CD4-positive, alpha-beta memory T cell (primary cell): Measurements from ENCODE around the gene CLEC18B. TPM values are rescaled to one million over a fixed set of nuclear protein-coding genes. Genes with fewer than 3 reads are reported as not detected.
"Not testable (repeated sequence)": the region's sequence is repeated elsewhere in the genome, so short reads cannot be mapped to it uniquely, and the experiment has no call there.

Experiments
- CTCF ChIA-PET: fragments of 350-600 bp; sonication (Branson Sonifier 250); formaldehyde crosslinking; loops from one replicate; lab custom pipeline; 2021; ENCODE audit warnings: inconsistent platforms; ENCODE audit not compliant: partially characterized antibody; lab: Charles Lee
- POLR2A ChIA-PET: fragments of 350-600 bp; sonication (Branson Sonifier 250); formaldehyde crosslinking; loops from one replicate; lab custom pipeline; 2021; ENCODE audit not compliant: partially characterized antibody; lab: Charles Lee
- DNase-seq, 5 donors: peaks; one replicate each; pipeline versions ENCODE4 v3.0.0 to v3.0.0-alpha.2; 2020 to 2022; ENCODE audit warnings: mixed read lengths in 1 of 5
- H3K27ac ChIP-seq: one replicate; pipeline ENCODE4 v1.7.0; 2013; ENCODE audit warnings: low read depth, low read length
- H3K27me3 ChIP-seq: 2 replicates; pipeline ENCODE4 v1.7.0; 2013; ENCODE audit warnings: mild to moderate bottlenecking, low read length, moderate library complexity; ENCODE audit not compliant: insufficient read depth
- H3K36me3 ChIP-seq: 2 replicates; pipeline ENCODE4 v1.7.0; 2013; ENCODE audit warnings: mild to moderate bottlenecking, low read length, moderate library complexity; ENCODE audit not compliant: insufficient read depth
- H3K4me1 ChIP-seq: 2 replicates; pipeline ENCODE4 v1.7.0; 2013; ENCODE audit warnings: mild to moderate bottlenecking, low read length, moderate library complexity; ENCODE audit not compliant: insufficient read depth
- H3K4me3 ChIP-seq, 2 donors: one replicate each; pipeline ENCODE4 v1.7.0; 2013; ENCODE audit warnings: low read length in 2 of 2, mild to moderate bottlenecking in 1 of 2
- H3K9me3 ChIP-seq, 2 donors: one replicate each; pipeline ENCODE4 v1.7.0; 2013; ENCODE audit warnings: low read length in 2 of 2, control low read depth in 1 of 2; ENCODE audit not compliant: control insufficient read depth in 1 of 2
- H3K27ac Mint-ChIP-seq, 7 donors: one replicate each; pipeline ENCODE4 v1.8.0; 2020 to 2021; ENCODE audit warnings: mixed read lengths in 7 of 7, mild to moderate bottlenecking in 6 of 7, inconsistent platforms in 3 of 7, moderate library complexity in 3 of 7
- H3K27me3 Mint-ChIP-seq, 2 donors: one replicate each; pipeline ENCODE4 v1.8.0; 2020 to 2021; ENCODE audit warnings: mixed read lengths in 2 of 2
- H3K36me3 Mint-ChIP-seq, 2 donors: one replicate each; pipeline ENCODE4 v1.8.0; 2020 to 2021; ENCODE audit warnings: mixed read lengths in 2 of 2, inconsistent platforms in 1 of 2, mild to moderate bottlenecking in 1 of 2
- H3K4me1 Mint-ChIP-seq, 4 donors: one replicate each; pipeline ENCODE4 v1.8.0; 2020 to 2021; ENCODE audit warnings: mixed read lengths in 4 of 4, mild to moderate bottlenecking in 1 of 4
- H3K4me3 Mint-ChIP-seq, 8 donors: one replicate each; pipeline ENCODE4 v1.8.0; 2020 to 2021; ENCODE audit warnings: mixed read lengths in 8 of 8, mild to moderate bottlenecking in 7 of 8, moderate library complexity in 6 of 8, inconsistent platforms in 3 of 8
- H3K9me3 Mint-ChIP-seq, 8 donors: one replicate each; pipeline ENCODE4 v1.8.0; 2020 to 2021; ENCODE audit warnings: mixed read lengths in 8 of 8, mild to moderate bottlenecking in 5 of 8, inconsistent platforms in 3 of 8, moderate library complexity in 1 of 8
- intact Hi-C: fragments of 100-400 bp; cut with micrococcal nuclease; formaldehyde crosslinking; loops from one replicate; pipeline ENCODE4 v1.15.1; 2023
- polyA plus RNA-seq, 2 donors: library from polyadenylated mRNA; unstranded; fragments of 300-500 nt; fragmentation: Illumina TruSeq; gene quantifications; one replicate each; pipeline ENCODE4 v1.2.3, GENCODE V29; 2021
- total RNA-seq, 2 experiments: library from RNA; stranded (reverse); gene quantifications; one replicate each; pipeline ENCODE4 v1.2.3, GENCODE V29; 2021

Gene CLEC18B
- total RNA-seq: 1 to 10 TPM; 1.3 to 3.1 TPM
- not detected for polyA plus RNA-seq

DNA sequence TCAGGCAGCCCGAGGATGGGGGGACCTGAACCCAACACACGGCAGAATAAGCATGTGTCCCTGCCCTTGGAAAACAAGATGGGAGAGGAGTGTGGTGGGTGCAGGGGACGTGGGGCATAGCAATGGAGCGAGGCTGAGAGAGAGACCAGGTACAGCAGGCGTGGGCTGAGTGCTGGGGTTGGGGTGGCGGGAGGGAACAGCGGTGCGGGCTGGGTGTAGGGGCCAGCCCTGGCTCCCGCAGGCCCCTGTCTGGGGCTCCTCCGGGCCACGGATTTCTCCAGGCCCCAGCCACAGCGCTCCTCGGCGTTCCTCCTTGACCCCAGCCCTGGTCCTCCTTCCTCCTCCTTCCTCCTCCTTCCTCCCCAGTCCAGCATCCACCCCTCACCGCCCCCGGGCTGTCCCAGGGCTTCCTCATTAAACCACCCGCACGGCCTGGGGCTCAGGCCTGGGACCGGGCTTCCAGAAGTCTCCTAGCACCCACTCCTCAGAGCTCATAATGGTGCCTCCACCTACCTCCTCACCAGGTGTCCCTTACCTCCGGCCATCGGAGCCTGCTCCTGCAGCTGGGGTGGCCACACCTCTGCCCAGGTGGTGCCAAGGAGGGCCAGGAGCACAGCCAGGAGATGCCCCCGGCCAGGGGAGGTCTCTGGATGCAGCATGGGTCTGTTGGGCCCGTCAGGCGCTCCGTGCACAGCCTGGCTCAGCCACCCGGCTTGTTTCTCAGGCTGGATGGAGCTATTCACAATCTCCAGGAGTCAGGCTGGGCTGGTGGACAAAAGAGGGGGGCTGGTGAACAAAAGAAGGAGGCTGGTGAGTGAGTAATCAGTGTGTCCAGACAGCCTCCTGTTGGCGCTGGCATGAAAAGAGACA, at the start of gene CLEC18B:
Gene CLEC18B (minus strand): TSS at position 867 of the 870 bp plus-strand sequence. CDS start 208 bp downstream, at position 659.
- H3K36me3 ChIP-seq, H3K27ac ChIP-seq, H3K36me3 Mint-ChIP-seq, CTCF ChIA-PET, H3K9me3 ChIP-seq, POLR2A ChIA-PET, H3K27ac Mint-ChIP-seq, H3K4me3 Mint-ChIP-seq, intact Hi-C loops, H3K9me3 Mint-ChIP-seq, H3K4me3 ChIP-seq, H3K4me1 ChIP-seq, DNase-seq, H3K27me3 Mint-ChIP-seq, H3K27me3 ChIP-seq, H3K4me1 Mint-ChIP-seq: not testable (repeated sequence)

DNA sequence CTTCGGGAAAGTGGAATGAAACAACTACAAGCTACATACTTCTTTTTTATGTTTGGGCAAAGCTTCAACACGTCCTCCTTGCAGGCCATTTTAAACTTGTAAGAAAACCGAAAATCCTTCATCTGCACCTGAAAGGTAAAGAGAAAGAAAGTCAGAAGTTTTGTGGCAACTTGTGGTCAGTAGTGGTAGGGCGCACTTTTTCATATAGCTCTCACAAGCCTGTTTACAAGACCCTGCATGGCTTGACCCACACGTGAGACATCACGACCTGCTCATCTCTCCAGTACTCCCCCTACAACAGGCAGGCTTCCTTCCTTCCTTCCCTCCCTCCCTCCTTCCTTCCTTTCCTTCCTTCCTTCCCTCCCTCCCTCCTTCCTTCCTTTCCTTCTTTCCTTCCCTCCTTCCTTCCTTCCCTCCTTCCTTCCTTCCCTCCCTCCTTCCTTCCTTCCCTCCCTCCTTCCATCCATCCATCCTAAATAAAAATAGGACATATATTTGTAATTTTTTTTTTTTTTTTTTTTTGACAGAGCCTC, 48.7 kb upstream of the CLEC18B start:
- DNase-seq: no peak
- peaks cover 20% of the 10 kb centered on the region for H3K4me1 ChIP-seq
- H3K9me3 Mint-ChIP-seq: no peaks in the 10 kb centered on the region
- POLR2A ChIA-PET: no interaction called here
- peak overlapping the region in 4 of 7 donors; percentile 41 to 75 (median 46) for H3K27ac Mint-ChIP-seq
- intact Hi-C loops: loop anchor here (5.0 kb wide), 1 partner anchor 152 kb away; no protein-coding TSS in a partner anchor
- H3K4me3 ChIP-seq: no peak overlapping the region
- H3K4me1 Mint-ChIP-seq: peaks cover 17 to 33% (median 21%) of the 10 kb centered on the region in 4 donors
- H3K27me3 ChIP-seq: no peaks in the 10 kb centered on the region
- no peak overlapping the region for H3K27ac ChIP-seq
- H3K27me3 Mint-ChIP-seq: no peaks in the 10 kb centered on the region
- no peak overlapping the region for H3K4me3 Mint-ChIP-seq
- CTCF ChIA-PET: interaction anchor here (2.5 kb wide), 1 partner anchor 153 kb away, joined by 10 read pairs; no protein-coding TSS in a partner anchor
- peaks cover 86% of the 10 kb centered on the region for H3K36me3 ChIP-seq
- no peaks in the 10 kb centered on the region for H3K9me3 ChIP-seq
- peaks cover 67 to 85% of the 10 kb centered on the region in 2 donors for H3K36me3 Mint-ChIP-seq

DNA sequence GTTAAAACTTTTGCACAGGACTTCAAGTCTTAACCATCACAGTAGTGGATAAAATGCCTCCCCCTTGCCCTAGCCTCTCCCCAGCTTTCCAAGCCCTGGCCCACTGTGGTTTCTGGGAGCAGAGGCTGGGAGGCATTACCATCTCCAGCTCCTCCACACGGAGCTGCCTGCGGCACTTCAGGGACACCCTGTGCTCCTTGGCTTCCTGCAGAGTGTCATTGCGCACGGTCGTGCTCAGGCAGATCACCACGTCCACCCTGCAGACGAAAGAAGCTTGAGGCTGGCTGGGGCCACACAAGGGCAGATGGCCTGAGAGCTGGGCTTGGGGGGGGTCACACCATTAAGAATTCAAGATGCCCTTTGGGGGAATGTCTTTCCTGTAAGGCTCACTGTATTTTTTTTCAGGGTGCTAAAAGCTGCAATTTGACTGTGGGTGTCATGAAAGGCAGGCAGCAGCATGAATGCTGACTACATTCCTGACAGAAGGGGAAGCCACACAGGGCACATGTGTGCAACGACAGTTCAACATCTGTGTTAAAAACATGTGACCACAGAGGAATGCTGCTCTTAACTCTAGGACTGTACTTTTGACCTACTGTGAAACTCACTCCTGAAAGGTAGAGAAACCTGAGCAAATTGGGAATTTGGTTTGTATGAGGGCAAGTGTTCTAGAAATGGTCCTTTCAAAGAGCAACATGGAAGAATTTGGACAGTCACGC, 47.7 kb upstream of the CLEC18B start:
- intact Hi-C loops: loop anchor here (5.0 kb wide), 1 partner anchor 153 kb away; no protein-coding TSS in a partner anchor
- H3K4me3 ChIP-seq: no peak overlapping the region
- no peak for DNase-seq
- H3K4me1 ChIP-seq: peaks cover 20% of the 10 kb centered on the region
- H3K9me3 Mint-ChIP-seq: no peaks in the 10 kb centered on the region
- peaks cover 68 to 85% of the 10 kb centered on the region in 2 donors for H3K36me3 Mint-ChIP-seq
- peaks cover 17 to 33% (median 21%) of the 10 kb centered on the region in 4 donors for H3K4me1 Mint-ChIP-seq
- H3K27me3 Mint-ChIP-seq: no peaks in the 10 kb centered on the region
- H3K36me3 ChIP-seq: peaks cover 84% of the 10 kb centered on the region
- H3K27ac ChIP-seq: no peak overlapping the region
- ChIA-PET POLR2A (interaction anchor here (0.7 kb wide), 1 partner anchor 198 kb away, joined by 4 read pairs; the partner anchor contains the start of gene RFWD3), CTCF (interaction anchor here (0.6 to 2.5 kb wide), 3 partner anchors 30 to 154 kb away, joined by 3 to 10 read pairs (median 4); no protein-coding TSS in a partner anchor)
- no peaks in the 10 kb centered on the region for H3K9me3 ChIP-seq
- no peaks in the 10 kb centered on the region for H3K27me3 ChIP-seq
- H3K27ac Mint-ChIP-seq: peak overlapping the region in 3 of 7 donors; percentile 18 to 41 (median 41)
- no peak overlapping the region for H3K4me3 Mint-ChIP-seq

DNA sequence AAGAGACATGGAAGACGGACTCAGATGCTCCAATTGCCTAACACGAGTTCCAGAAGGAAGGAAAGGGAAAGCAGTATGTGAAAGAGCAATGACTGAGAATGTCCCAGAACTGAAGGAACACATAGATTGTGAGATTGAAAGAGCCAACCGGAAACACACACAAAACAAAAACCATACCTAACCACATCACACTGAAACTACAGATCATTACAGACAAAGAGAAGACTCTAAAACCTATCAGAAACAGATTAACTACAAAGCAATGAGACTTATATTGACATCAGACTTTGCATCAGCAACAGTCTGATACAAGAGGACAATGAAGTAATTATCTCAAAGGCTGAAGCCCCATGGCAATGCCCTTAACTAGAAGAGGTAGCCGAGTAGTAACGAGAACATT, 45.6 kb upstream of the CLEC18B start:
- no peak overlapping the region for H3K27ac ChIP-seq
- no peaks in the 10 kb centered on the region for H3K9me3 ChIP-seq
- no peaks in the 10 kb centered on the region for H3K9me3 Mint-ChIP-seq
- peaks cover 20% of the 10 kb centered on the region for H3K4me1 ChIP-seq
- H3K36me3 ChIP-seq: peaks cover 84% of the 10 kb centered on the region
- H3K27me3 Mint-ChIP-seq: no peaks in the 10 kb centered on the region
- peak overlapping the region in 6 of 8 donors; percentile 6 to 59 (median 43) for H3K4me3 Mint-ChIP-seq
- H3K27me3 ChIP-seq: no peaks in the 10 kb centered on the region
- H3K4me1 Mint-ChIP-seq: peaks cover 17 to 33% (median 22%) of the 10 kb centered on the region in 4 donors
- intact Hi-C loops: loop anchor here (5.0 kb wide), 1 partner anchor 155 kb away; no protein-coding TSS in a partner anchor
- peaks cover 70 to 87% of the 10 kb centered on the region in 2 donors for H3K36me3 Mint-ChIP-seq
- ChIA-PET CTCF (interaction anchor here (1.5 to 2.6 kb wide), 2 partner anchors 156 to 158 kb away, joined by 5 to 13 read pairs; no protein-coding TSS in a partner anchor), POLR2A (no interaction called here)
- no peak overlapping the region for H3K4me3 ChIP-seq
- peak overlapping the region; percentile 26 to 94 (median 72) for H3K27ac Mint-ChIP-seq
- DNase-seq: peak in 4 of 5 donors; percentile 7 to 22 (median 19)

DNA sequence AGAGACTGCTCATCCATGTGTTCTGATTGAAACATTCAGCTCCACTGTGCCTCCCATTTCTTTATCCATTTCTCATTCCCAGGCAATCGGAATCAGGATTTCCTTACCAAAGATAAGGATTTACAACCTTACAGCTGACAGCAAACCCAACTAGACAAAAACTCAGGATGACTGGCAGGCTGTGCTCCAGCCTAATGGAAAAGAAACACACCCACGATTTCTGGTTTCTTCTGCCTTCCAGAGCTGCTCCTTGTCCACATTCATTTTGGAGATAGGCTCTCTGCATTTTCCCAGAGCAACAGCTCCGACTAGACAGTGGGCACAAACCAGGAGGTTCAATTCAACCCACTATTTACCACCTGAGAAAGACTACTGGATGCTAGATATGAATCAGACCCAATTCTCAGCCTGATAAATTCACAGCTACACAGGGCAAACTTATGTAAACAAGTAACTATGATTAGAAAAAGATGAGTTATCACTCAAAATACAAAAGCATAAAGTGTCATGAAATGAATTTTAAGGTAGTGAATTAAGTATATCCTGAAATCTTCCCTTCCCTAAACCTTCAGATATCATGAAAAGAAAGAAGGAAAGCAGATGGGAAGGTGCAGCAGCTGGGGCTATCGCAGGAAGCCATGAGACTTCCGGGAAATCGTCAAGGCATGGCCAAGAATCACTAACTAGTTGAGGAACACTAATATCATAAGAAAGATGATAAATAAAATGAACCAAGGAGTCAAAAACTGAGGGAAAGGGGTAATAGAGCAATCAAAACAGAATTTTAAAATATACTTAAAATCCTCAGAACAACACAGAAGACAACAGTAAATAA, 44.8 kb upstream of the CLEC18B start:
- ChIA-PET CTCF (interaction anchor here (1.0 to 2.6 kb wide), 3 partner anchors 157 to 186 kb away, joined by 3 to 13 read pairs (median 5); no protein-coding TSS in a partner anchor), POLR2A (no interaction called here)
- H3K4me3 Mint-ChIP-seq: peak overlapping the region in 2 of 8 donors; percentile 22 to 59
- H3K36me3 Mint-ChIP-seq: peaks cover 66 to 83% of the 10 kb centered on the region in 2 donors
- no peaks in the 10 kb centered on the region for H3K9me3 Mint-ChIP-seq
- peaks cover 80% of the 10 kb centered on the region for H3K36me3 ChIP-seq
- peaks cover 17 to 33% (median 22%) of the 10 kb centered on the region in 4 donors for H3K4me1 Mint-ChIP-seq
- H3K4me3 ChIP-seq: no peak overlapping the region
- H3K27me3 ChIP-seq: no peaks in the 10 kb centered on the region
- DNase-seq: no peak
- H3K9me3 ChIP-seq: no peaks in the 10 kb centered on the region
- H3K27me3 Mint-ChIP-seq: no peaks in the 10 kb centered on the region
- peak overlapping the region; percentile 26 to 81 (median 72) for H3K27ac Mint-ChIP-seq
- H3K4me1 ChIP-seq: peaks cover 20% of the 10 kb centered on the region
- H3K27ac ChIP-seq: no peak overlapping the region
- intact Hi-C loops: loop anchor here (5.0 kb wide), 1 partner anchor 156 kb away; no protein-coding TSS in a partner anchor

DNA sequence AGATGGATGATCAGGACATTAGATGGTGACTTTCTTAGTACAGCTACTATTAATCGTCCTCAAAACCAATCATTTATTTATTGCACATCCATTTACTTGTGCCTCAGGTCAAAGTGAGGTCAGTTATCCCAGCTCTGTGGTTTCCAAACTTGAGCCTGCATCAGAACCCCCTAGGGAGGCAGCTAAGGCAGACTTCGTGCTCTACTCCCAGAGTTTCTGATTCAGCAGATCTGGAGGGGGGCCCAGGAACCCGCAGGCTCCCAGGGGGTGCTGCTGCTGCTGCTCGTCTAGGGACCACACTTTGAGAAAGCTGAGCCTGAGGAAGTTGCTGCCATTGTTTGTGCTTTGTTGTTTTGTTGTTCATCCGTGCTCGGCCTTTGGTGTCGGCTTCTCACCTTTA, 44.0 kb upstream of the CLEC18B start:
- no peaks in the 10 kb centered on the region for H3K27me3 ChIP-seq

More for the DNA sequence above, 44.0 kb upstream of the CLEC18B start:
- no peak for DNase-seq
- intact Hi-C loops: loop anchor here (5.0 kb wide), 1 partner anchor 157 kb away; no protein-coding TSS in a partner anchor
- no peaks in the 10 kb centered on the region for H3K27me3 Mint-ChIP-seq
- H3K4me1 Mint-ChIP-seq: peaks cover 17 to 33% (median 22%) of the 10 kb centered on the region in 4 donors
- H3K4me3 Mint-ChIP-seq: no peak overlapping the region
- Histone ChIP-seq H3K9me3 (no peaks in the 10 kb centered on the region), H3K4me1 (peaks cover 20% of the 10 kb centered on the region), H3K4me3 (no peak overlapping the region), H3K27ac (no peak overlapping the region), H3K36me3 (peaks cover 83% of the 10 kb centered on the region)
- POLR2A ChIA-PET: no interaction called here
- CTCF ChIA-PET: interaction anchor here (0.6 to 2.6 kb wide), 4 partner anchors 157 to 455 kb away, joined by 3 to 13 read pairs (median 4); no protein-coding TSS in a partner anchor
- no peaks in the 10 kb centered on the region for H3K9me3 Mint-ChIP-seq
- peak overlapping the region in 1 of 7 donors; percentile 42 for H3K27ac Mint-ChIP-seq
- peaks cover 72 to 87% of the 10 kb centered on the region in 2 donors for H3K36me3 Mint-ChIP-seq
